Left ventricle myocardium inferior (tissue), 1 donor: Measurements from ENCODE around the gene LTBP1. TPM values are rescaled to one million over a fixed set of nuclear protein-coding genes. Genes with fewer than 3 reads are reported as not detected.

Source experiments
- DNase-seq: peaks from one replicate; pipeline ENCODE4 v3.0.0-alpha.2; 2020
- H3K27ac ChIP-seq: fragments of 200-600 bp; replicated peaks from 2 replicates; pipeline ENCODE4 v1.8.0; 2021
- H3K27me3 ChIP-seq: fragments of 200-600 bp; 2 replicates; pipeline ENCODE4 v1.8.0; 2021; ENCODE audit warnings: low read depth
- H3K36me3 ChIP-seq: fragments of 200-600 bp; 2 replicates; pipeline ENCODE4 v1.8.0; 2021
- H3K4me1 ChIP-seq: fragments of 200-600 bp; 2 replicates; pipeline ENCODE4 v1.8.0; 2021
- H3K4me3 ChIP-seq: fragments of 200-600 bp; 2 replicates; pipeline ENCODE4 v1.8.0; 2021; ENCODE audit warnings: mild to moderate bottlenecking, moderate library complexity
- H3K9me3 ChIP-seq: fragments of 200-600 bp; replicated peaks from 2 replicates; pipeline ENCODE4 v1.8.0; 2021
- intact Hi-C: fragments of 100-400 bp; cut with micrococcal nuclease; formaldehyde crosslinking; loops from one replicate; pipeline ENCODE4 v1.11.0; 2022
- total RNA-seq: library from RNA; stranded (reverse); fragmentation: NEBNext Ultra II Directional; extraction: Animal tissue kit (Norgen Biotek cat#: 25700); gene quantifications from one replicate; pipeline ENCODE4 v1.2.1, GENCODE V29; 2021
- TF ChIP-seq, protein P1 (sequence below): fragments of 200-600 bp; IDR thresholded peaks from 2 replicates; pipeline ENCODE4 v1.8.0; 2021; ENCODE audit warnings: antibody characterized with exemption, mild to moderate bottlenecking, borderline replicate concordance
- donor health status: DM: no; HTN: yes; CAD: no; lungs with severe emphysema.

The LTBP1 gene
- total RNA-seq, 1 donor from 2014 or later = 88.9 TPM

DNA sequence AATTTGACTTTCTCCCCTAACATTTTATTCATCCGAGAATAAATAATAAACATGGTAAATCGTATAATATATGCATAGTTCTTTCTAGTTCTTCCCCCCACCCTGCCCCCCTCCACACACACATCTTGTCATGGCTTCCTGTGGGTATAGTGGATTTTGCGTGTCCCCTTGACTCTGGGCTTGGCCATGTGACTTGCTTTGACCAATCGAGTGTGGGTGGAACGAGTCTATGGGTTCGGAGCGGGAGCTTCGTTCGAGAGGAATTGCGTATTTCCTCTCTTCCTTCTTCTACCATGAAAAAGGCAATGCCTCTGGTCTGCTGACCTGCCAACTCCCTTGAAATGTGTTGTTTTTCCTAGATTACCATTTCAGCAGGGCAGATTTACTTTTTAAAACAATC lies 175.2 kb downstream of the LTBP1 start:
- Histone ChIP-seq H3K9me3 (no peaks in the 10 kb centered on the region), H3K27ac (no peak overlapping the region), H3K4me3 (no peak overlapping the region), H3K27me3 (no peaks in the 10 kb centered on the region), H3K4me1 (peaks cover 9% of the 10 kb centered on the region), H3K36me3 (no peaks in the 10 kb centered on the region)
- no peak for DNase-seq
- TF ChIP-seq, protein P1, sequence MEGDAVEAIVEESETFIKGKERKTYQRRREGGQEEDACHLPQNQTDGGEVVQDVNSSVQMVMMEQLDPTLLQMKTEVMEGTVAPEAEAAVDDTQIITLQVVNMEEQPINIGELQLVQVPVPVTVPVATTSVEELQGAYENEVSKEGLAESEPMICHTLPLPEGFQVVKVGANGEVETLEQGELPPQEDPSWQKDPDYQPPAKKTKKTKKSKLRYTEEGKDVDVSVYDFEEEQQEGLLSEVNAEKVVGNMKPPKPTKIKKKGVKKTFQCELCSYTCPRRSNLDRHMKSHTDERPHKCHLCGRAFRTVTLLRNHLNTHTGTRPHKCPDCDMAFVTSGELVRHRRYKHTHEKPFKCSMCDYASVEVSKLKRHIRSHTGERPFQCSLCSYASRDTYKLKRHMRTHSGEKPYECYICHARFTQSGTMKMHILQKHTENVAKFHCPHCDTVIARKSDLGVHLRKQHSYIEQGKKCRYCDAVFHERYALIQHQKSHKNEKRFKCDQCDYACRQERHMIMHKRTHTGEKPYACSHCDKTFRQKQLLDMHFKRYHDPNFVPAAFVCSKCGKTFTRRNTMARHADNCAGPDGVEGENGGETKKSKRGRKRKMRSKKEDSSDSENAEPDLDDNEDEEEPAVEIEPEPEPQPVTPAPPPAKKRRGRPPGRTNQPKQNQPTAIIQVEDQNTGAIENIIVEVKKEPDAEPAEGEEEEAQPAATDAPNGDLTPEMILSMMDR = no peak
- intact Hi-C loops = no loop called here

DNA sequence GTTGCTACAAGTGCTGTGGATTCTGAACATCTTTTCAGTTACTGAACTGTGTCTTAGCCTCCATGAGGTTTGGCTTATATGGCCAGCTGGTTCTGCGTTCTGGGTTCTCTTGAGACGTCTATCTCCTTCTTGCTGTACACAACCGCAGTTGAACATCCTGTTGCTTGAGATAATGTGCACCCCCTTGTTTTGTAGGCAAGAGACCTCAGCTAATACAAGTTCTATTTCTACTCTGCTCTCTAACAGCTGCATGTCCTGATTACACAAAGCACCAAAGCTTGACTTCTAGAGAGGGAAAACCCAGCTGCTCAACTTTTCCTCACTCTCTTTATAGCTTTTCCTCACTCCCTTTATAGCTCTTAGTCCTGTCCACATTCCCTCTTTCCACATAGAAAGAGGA lies 176.0 kb downstream of the LTBP1 start:
- Histone ChIP-seq H3K27ac (no peak overlapping the region), H3K4me1 (peaks cover 9% of the 10 kb centered on the region), H3K27me3 (no peaks in the 10 kb centered on the region), H3K4me3 (no peak overlapping the region), H3K36me3 (no peaks in the 10 kb centered on the region), H3K9me3 (no peaks in the 10 kb centered on the region)
- TF ChIP-seq, protein P1 = no peak
- intact Hi-C loops = no loop called here
- no peak for DNase-seq

DNA sequence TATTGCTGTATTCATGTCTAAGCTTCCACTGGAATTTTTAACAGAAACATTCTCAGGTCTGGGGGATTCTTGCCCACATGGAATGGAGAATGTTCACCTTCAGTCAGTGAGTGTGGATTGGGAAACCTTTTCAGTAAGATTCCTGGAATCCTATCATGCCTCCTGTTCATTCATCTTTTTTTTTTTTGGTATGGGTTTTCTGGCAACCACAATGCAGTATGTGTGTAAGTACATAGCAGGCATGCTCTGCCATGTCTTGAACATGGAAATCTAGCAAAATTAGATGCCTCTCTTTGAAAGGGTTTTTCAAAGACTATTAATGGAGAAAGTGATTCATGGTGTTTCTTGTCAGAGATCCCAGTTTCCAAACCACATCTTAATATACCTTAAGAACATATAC lies 176.5 kb downstream of the LTBP1 start:
- no peak overlapping the region for H3K4me3 ChIP-seq
- no peaks in the 10 kb centered on the region for H3K9me3 ChIP-seq
- H3K4me1 ChIP-seq = peaks cover 9% of the 10 kb centered on the region
- TF ChIP-seq, protein P1 = no peak
- H3K27ac ChIP-seq = no peak overlapping the region
- intact Hi-C loops = no loop called here
- H3K27me3 ChIP-seq = no peaks in the 10 kb centered on the region
- no peaks in the 10 kb centered on the region for H3K36me3 ChIP-seq
- no peak for DNase-seq

GRCh38 chr2:33126552-33126951 lies 179.8 kb downstream of the LTBP1 start:
- Histone ChIP-seq H3K36me3 (no peaks in the 10 kb centered on the region), H3K4me1 (peaks cover 19% of the 10 kb centered on the region), H3K27ac (no peak overlapping the region), H3K27me3 (no peaks in the 10 kb centered on the region), H3K9me3 (no peaks in the 10 kb centered on the region), H3K4me3 (no peak overlapping the region)
- no peak for DNase-seq
- TF ChIP-seq, protein P1 = no peak
- intact Hi-C loops = no loop called here

DNA sequence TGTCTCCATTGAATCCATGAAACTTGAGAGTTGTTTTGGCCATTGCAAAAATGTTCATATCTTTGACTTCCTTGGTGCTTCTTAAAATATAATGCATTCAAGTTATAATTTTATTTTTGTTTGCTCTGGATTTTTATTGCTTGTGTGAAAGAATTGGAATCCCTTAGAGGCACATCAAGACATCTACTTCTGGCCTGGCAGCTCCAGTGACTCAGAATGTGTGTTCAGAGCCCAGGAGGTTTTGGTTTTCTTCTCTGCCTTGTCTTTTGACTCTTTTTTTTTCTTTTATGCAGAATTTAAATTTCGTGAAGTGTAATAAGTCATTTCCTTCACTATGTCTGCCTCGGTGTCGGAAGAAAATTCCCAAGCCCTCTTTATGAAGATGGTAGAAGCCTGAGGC lies 180.2 kb downstream of the LTBP1 start:
- no peaks in the 10 kb centered on the region for H3K9me3 ChIP-seq
- no peaks in the 10 kb centered on the region for H3K27me3 ChIP-seq
- TF ChIP-seq, protein P1 = no peak
- H3K4me3 ChIP-seq = no peak overlapping the region
- H3K4me1 ChIP-seq = peaks cover 23% of the 10 kb centered on the region
- DNase-seq = no peak
- no peak overlapping the region for H3K27ac ChIP-seq
- no peaks in the 10 kb centered on the region for H3K36me3 ChIP-seq
- intact Hi-C loops = no loop called here
